ENCODE results near the gene SSBP3.

Gene SSBP3

GRCh38 chr1:54324251-54325140 lies 81.7 kb downstream of the SSBP3 start:
- intact Hi-C loops (cut with DNase I) = no loop called here
- DNase-seq = peak in 4 of 10 donors; percentile 55 to 92 (median 71)

- intact Hi-C loops (cut with DNase I) = no loop called here
- DNase-seq = no peak
Observed at GRCh38 chr1:54323921-54324250, 82.3 kb downstream of the SSBP3 start.

GRCh38 chr1:54323324-54323739 lies 82.9 kb downstream of the SSBP3 start:
- peak in 1 of 10 donors; percentile 47 for DNase-seq
- intact Hi-C loops (cut with DNase I) = no loop called here

- intact Hi-C loops (cut with DNase I) = no loop called here
- DNase-seq = peak in 3 of 10 donors; percentile 63 to 89 (median 79)
Observed at GRCh38 chr1:54318246-54318814, 87.9 kb downstream of the SSBP3 start.

- intact Hi-C loops (cut with DNase I) = no loop called here
- DNase-seq = peak in 1 of 10 donors; percentile 18
Observed at GRCh38 chr1:54317084-54317483, 89.1 kb downstream of the SSBP3 start.

- intact Hi-C loops (cut with DNase I) = no loop called here
- DNase-seq = peak in 1 of 10 donors; percentile 71
Observed at GRCh38 chr1:54315099-54315498, 91.1 kb downstream of the SSBP3 start.

- DNase-seq = peak in 1 of 10 donors; percentile 79
- intact Hi-C loops (cut with DNase I) = loop anchor here (5.0 kb wide), 1 partner anchor 173 kb away; no protein-coding TSS in a partner anchor
Observed at GRCh38 chr1:54314696-54315095, 91.5 kb downstream of the SSBP3 start.

- intact Hi-C loops (cut with DNase I) = loop anchor here (5.0 kb wide), 1 partner anchor 174 kb away; no protein-coding TSS in a partner anchor
Observed at GRCh38 chr1:54312796-54313316, 93.3 kb downstream of the SSBP3 start.

GRCh38 chr1:54311506-54311905 lies 94.7 kb downstream of the SSBP3 start:
- intact Hi-C loops (cut with DNase I) = loop anchor here (5.0 kb wide), 1 partner anchor 176 kb away; no protein-coding TSS in a partner anchor
- DNase-seq = no peak

More at GRCh38 chr1:54312796-54313316, 93.3 kb downstream of the SSBP3 start:
- DNase-seq = no peak

GRCh38 chr1:54310439-54311328 lies 95.5 kb downstream of the SSBP3 start:
- intact Hi-C loops (cut with DNase I) = loop anchor here (5.0 kb wide), 1 partner anchor 177 kb away; no protein-coding TSS in a partner anchor
- DNase-seq = peak in 2 of 10 donors; percentile 65 to 67

- intact Hi-C loops (cut with DNase I) = loop anchor here (5.0 kb wide), 1 partner anchor 178 kb away; no protein-coding TSS in a partner anchor
- no peak for DNase-seq
Observed at GRCh38 chr1:54309631-54310366, 96.4 kb downstream of the SSBP3 start.

GRCh38 chr1:54307305-54307704 lies 98.9 kb downstream of the SSBP3 start:
- intact Hi-C loops (cut with DNase I) = no loop called here
- DNase-seq = no peak

GRCh38 chr1:54305906-54306514 lies 100.2 kb downstream of the SSBP3 start:
- intact Hi-C loops (cut with DNase I) = no loop called here
- no peak for DNase-seq

- intact Hi-C loops (cut with DNase I) = no loop called here
- peak in 1 of 10 donors; percentile 82 for DNase-seq
Observed at GRCh38 chr1:54304518-54304917, 101.7 kb downstream of the SSBP3 start.

- peak in 1 of 10 donors; percentile 67 for DNase-seq
- intact Hi-C loops (cut with DNase I) = no loop called here
Observed at GRCh38 chr1:54302951-54303843, 103.0 kb downstream of the SSBP3 start.

- intact Hi-C loops (cut with DNase I) = no loop called here
- peak in 1 of 10 donors; percentile 78 for DNase-seq
Observed at GRCh38 chr1:54302549-54302948, 103.6 kb downstream of the SSBP3 start.

- DNase-seq = no peak
- intact Hi-C loops (cut with DNase I) = no loop called here
Observed at GRCh38 chr1:54301497-54301896, 104.7 kb downstream of the SSBP3 start.

GRCh38 chr1:54300401-54300800 lies 105.8 kb downstream of the SSBP3 start:
- DNase-seq = no peak
- intact Hi-C loops (cut with DNase I) = no loop called here

Measured in posterior cingulate gyrus (tissue), 11 donors.